ENCODE results near the gene RARRES1.

The RARRES1 gene

DNA sequence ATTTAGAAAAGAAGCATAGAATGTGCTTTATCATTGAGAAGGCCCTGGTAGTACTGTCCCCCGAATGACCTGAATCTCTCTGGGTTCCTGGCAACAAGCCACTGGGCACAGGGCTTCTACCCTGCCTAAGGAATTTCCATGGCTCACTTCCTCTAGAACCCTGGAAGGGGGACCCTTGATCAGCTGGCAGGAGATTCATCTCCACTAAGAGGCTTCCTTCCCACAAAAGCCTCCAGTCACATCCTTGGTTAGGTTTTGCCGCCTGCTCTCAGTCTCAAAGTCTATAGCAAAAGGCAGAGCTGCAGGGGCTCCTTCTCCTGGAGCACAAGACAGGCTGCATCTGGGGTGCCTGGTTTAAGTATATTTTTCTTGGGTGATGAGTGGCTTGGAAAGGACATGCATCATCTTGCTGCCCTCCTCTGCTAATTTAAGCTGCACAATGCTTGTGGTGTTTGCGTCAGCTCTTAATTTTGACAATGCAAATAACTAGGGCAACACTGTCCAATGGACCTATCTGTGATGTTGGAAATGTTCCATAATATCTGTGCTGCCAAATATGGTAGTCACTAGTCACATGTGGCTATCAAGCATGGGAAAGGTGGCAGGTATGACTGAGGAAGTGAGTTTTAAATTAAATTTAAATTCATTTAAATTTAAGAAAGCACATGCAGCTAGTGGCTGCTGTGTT is 33.4 kb upstream of the RARRES1 start:
- DNase-seq (ENCODE audit: low spot score), result no peak

DNA sequence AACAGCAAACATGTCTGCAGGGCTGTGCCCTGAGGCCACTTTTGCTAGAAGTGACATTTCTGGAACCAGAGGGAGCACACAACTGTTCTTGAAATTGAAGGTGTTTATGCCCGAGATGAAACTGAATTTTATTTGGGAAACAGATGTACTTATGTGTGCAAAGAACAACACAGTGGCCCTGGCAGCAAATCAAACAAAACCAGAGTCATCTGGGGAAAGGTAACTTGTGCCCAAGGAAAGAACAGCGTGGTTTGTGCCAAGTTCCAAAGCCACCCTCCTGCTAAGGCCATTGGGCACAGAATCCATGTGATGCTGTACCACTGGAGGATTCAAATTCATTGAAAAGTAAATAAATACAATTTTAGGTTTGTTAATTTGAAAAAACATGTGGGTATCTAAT is 31.2 kb upstream of the RARRES1 start:
- DNase-seq (ENCODE audit: low spot score), result no peak

GRCh38 chr3:158762701-158763100 is 30.4 kb upstream of the RARRES1 start:
- DNase-seq (ENCODE audit: low spot score), result no peak

DNA sequence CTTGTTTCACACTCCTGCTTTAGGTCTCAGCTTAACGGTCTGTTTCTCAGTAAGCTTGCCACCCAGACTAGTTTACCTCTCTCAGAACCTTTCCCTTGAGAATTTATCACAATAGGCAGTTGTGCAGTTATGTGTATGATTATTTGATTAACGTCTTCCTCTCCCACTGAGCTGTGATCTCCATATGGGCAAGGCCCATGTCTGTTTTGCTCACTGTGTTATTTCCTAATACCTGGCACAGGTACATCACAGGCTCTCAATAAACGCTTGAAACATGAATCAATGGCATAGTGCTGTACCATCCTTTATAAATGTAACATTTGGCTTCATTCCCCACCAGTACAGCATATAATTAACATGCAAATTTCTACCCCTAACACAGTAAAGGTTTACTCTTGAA is 29.1 kb upstream of the RARRES1 start:
- no peak for DNase-seq (ENCODE audit: low spot score)

DNA sequence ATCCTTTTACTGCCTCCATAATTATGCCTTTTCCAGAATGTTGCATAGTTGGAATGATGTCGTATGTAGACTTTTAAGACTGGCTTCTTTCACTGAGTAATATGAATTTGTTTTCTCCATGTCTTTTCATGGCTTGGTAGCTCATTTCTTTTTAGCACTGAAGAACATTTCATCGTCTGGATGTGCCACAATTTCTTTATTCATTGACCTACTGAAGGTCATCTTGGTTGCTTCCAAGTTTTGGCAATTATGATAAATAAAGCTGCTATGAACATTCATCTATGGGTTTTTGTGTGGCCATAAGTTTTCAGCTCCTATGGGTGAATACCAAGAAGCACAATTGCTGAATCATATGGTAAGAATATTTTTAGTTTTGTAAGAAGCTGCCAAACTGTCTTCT is 23.2 kb upstream of the RARRES1 start:
- no peak for DNase-seq (ENCODE audit: low spot score)

- no peak for DNase-seq (ENCODE audit: low spot score)
These were observed 21.6 kb upstream of the RARRES1 start for GRCh38 chr3:158753854-158754253.

- DNase-seq (ENCODE audit: low spot score), result no peak
These were observed 19.1 kb upstream of the RARRES1 start for GRCh38 chr3:158751316-158751715.

GRCh38 chr3:158750016-158750415 is 17.8 kb upstream of the RARRES1 start:
- DNase-seq (ENCODE audit: low spot score), result no peak

DNA sequence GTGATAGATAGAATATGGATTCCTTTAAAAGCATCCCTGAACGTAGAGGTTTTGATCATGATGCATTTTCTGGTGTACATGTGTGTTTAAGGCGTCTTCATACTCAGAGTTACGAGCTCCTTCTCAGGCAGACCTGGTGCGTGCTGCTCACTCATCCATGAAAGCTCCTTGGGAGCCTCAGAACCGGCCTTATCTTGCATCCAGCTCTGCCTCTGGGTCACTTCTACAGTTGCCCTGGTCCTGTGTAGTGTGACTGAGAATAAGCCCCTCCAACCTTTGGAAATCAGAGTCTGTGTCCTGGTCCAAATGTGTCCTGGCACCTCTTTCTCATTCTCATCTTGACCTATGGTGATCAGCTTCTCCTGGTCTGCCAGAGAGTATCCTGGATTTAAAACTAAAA is 17.3 kb upstream of the RARRES1 start:
- no peak for DNase-seq (ENCODE audit: low spot score)

DNA sequence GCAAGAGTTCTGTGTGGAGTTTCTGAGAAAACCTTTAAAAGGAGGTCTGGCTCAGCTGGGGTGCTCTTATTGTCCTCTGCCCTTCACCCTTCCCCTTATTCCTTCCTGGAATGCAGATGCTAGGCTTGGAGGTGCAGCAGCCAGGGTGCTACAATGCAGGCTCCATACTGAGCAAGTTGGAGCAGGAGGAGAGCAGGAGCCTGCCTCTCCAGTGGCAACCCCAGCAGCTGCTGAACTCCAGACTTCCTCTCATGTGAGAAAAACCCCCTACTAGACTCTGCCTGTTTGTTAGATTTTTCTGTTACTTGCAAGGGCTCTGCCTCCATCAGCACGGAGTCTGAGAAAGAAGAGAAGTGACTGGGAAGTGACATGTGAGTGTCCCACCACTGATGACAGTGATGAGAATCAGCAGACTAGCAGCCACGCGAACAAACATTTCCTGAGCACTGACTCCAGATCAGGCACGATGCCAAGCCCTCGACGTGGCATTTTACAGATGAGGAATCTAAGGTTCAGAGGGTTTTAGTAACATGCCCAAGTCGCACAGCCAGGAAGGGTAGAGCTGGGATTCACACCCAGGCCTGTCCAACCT is 16.1 kb upstream of the RARRES1 start:
- no peak for DNase-seq (ENCODE audit: low spot score)

DNA sequence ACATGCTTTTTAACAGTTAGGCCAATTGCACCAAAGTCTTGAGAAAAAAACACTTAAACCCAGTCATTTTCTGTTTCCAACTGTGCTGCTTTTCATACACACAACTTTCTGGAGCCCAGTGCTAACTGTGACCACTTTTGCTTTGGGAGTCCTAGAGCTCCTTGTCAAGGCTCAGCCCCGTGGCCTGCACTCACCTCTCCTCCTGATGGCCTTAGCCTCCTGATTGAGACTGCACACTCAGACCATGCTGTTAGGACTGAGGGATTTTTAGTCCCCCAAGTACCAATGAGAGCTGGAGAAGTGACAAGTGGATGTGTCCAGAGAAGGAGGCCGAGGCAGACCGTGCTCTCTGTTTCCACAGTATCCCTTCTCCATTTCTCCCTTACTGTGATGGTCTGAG is 15.2 kb upstream of the RARRES1 start:
- DNase-seq (ENCODE audit: low spot score), result no peak

DNA sequence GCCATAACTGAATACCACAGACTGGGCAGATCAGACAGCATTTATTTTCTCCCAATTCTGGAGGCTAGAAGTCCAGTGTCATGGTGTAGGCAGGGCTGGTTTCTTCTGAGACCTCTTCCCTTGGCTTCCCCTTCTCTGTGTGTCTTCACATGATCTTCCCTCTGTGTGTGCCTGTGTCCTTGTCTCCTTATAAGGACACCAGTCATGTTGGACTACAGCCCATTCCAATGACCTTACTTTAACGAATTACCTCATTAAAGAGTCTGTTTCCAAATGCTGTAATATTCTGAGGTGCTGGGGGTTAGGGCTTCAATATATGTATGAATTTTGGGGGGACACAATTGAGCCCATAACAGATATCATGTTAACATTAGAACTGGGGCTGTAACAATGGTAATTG is 13.3 kb upstream of the RARRES1 start:
- DNase-seq (ENCODE audit: low spot score), result no peak

DNA sequence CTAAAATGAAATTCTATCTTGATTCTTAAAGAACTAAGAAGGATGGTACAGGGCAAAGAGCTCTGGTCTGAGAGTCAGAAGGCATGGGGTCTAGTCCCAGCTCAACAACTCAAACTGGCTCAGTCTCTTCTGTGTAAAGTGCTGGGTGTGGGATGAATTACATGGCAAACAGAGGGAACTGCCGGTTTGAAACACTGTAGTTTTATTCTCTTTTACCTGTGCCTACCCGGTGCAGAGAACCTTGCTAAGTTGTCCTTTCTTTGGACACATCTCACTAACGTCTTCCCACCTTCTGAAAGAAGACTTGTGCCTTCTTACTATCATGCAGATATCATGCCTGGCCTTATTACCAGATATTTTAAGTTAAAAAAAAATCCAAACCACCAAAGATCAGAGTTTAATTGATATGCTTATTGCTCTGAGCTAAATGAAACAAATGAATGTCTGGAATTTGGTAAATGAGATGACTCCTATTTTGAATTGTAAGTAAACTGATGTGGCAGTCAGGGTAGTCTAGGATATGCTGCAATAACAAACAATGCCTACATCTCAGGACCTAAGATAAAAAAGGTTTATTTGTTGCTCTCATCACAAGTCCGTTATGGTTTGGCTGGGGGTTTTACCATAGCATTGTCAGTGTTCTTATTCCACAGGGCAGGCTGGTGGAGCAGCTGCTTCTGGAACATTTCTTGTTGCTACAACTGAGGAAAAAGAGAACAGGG is 12.5 kb upstream of the RARRES1 start:
- DNase-seq (ENCODE audit: low spot score), result no peak

DNA sequence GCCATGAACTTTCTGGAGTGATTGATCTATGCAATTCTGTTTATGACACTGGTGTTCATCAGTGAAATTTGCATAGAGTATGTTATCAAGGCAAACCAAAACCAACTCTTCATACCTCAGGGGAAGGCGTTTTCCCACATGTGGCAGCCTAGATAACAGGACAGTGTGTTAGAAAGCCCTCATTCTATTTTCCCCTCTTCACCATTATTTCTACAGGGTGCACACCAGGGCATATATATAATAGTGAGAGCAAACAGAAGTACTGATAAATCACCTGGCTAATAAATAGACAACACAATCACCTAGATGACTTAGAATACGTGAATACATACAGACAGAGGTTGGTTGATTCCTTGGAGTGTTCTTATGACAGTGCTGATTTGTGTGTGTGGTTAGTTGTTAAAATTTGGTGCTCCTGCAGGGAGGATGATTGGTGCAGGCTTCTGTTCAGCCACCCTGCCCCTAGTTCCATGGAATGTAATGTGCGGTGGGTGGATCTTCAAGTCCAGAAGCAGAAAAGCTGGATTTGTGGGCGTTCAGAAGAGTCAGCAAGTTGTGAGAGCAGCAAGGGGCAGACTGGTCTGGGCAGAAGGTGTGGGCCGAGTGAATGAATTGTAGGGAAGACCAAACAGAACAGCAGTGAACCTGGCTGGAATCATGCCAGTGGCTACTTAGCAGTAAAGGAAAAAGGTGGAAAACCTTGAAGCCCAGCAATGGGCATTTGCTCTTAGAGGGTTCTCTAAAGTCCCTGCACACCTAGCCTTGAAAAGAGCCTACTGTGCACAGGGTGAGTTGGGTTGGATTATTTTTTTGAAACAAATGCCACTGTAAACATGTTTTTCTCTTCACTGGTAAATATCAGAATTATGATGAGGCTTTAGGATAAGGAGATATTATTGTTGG is 11.7 kb upstream of the RARRES1 start:
- DNase-seq (ENCODE audit: low spot score), result no peak

DNA sequence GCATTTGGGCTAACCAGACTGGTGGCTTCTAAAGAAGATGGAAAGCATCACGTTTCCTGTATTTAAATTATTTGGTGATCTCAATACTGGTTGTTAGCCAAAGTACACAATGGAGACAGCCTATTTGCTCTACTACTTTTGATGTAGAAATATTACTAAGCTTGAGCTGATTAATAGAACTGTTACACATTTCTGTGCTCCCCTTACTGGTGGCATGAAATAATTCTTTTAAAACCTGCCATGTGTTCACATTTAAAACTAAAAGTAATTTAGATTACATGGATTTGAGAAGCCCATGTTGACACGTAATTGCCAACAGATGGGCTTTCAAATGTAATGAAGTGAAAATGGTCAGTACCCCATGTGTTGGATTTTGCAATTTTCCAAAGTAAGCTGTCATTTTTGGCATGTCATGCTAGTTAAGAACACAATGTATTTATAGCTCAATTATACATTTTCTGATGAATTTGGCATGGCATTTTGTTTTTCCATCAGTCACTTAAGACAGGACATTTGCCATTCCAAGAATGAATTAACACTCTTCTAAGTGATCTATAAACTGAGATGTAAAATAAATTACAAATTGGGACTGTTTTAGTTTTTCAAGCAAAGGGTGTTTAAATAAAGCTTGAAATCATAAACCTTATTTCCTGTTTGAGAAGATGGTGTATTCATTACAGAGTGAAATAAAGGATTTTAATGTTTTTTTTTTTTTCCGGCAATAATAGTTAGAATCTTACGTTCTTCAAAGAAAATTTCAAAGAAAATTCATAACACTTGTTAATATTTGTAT is 10.8 kb upstream of the RARRES1 start:
- no peak for DNase-seq (ENCODE audit: low spot score)

DNA sequence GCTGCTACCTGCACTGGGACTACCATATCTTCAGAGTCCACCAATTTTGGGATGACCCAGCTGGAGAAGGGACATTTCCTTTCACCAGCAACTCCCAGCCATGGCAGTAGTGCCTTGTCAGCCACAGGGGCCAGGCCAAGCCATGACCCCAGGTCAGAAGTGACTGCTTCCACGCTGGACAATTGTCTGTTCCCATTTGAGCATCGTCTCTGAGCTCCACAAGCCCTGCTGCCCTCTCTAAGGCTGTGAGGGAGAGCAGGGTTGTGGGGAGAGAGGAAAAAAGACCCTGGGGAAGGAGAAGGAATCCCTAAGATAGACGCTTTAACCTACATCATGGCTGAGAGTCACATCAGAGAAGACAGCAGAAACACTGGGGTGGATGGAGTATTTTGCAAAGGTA is 7.4 kb upstream of the RARRES1 start:
- DNase-seq (ENCODE audit: low spot score), result no peak

DNA sequence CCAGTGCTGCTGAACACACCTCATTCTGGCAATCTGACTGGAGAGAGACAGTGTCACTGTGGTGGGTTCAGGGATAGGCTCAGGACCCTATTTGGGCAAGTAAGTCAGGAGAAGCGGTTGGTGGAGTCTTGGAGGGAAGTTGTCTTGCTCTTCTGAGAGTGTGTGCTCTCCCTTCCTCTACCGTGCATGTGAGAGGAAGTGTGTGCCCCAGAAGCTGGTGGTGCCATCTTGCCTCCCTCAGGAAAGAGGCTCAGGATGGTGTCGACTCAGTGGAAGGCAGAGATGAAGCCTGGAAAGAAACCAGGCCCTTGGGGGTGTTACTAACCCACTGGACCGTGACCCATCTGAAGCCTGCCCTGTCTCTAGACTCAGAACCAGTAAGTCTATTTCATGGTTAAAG is 6.8 kb upstream of the RARRES1 start:
- no peak for DNase-seq (ENCODE audit: low spot score)

- DNase-seq (ENCODE audit: low spot score), result no peak
These were observed 6.4 kb upstream of the RARRES1 start for GRCh38 chr3:158738653-158739052.

DNA sequence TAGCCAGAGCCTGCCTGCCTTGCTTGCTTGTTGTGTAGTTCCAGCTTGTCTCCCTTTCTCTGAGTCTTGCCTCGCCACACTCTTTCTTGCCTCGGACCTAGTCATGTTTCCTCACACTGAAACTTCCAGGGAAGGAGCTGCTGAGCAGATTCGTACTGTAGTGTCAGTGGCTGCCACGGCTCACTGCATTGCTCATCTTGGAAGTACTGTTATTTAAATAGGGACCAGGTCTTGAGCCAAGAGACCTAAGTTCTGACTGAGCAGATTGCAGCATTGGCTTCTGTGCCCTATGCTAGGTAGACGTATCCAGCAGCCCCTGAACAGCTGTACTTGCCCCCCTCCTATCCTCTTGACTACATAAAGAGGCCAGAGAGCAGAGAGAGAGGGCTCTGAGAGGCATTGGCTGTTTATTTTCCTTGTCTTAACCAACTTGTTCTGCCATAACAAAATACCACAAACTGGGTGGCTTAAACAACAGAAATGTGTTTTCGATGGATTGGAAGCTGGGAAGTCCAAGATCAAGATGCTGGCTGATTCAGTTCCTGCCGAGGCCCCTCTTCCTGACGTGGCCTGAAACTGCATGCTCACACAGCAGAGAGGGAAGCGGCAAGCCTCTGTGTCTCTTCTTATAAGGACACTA is 5.8 kb upstream of the RARRES1 start:
- DNase-seq (ENCODE audit: low spot score), result no peak

- no peak for DNase-seq (ENCODE audit: low spot score)
These were observed 5.2 kb upstream of the RARRES1 start for GRCh38 chr3:158737410-158737809.

Data from hepatic stellate cell (primary cell).